MM.1S (cell line): Measurements from ENCODE around the gene AXIN2.

Experiments
- DNase-seq: peaks from one replicate; pipeline ENCODE4 v3.0.0-alpha.2; 2015
- H2AFZ ChIP-seq: fragments of 300-600 bp; sonication (generic); 2 replicates; pipeline ENCODE4 v1.6.0; 2016; ENCODE audit warnings: antibody characterized with exemption, low read length
- H3F3A ChIP-seq: fragments of 300-600 bp; sonication (generic); 2 replicates; pipeline ENCODE4 v1.6.1; 2016; ENCODE audit warnings: mild to moderate bottlenecking, antibody characterized with exemption, low read length, moderate library complexity, mixed read lengths; ENCODE audit not compliant: insufficient read depth
- H3K27ac ChIP-seq: fragments of 300-600 bp; sonication (generic); 2 replicates; pipeline ENCODE4 v1.5.1; 2016; ENCODE audit warnings: mild to moderate bottlenecking, low read length
- H3K27me3 ChIP-seq: fragments of 300-600 bp; sonication (generic); replicated peaks from 2 replicates; pipeline ENCODE4 v1.6.0; 2016; ENCODE audit warnings: low read length; ENCODE audit not compliant: insufficient read depth
- H3K36me3 ChIP-seq: fragments of 300-600 bp; sonication (generic); replicated peaks from 2 replicates; pipeline ENCODE4 v1.6.1; 2016; ENCODE audit warnings: mild to moderate bottlenecking, low read length, mixed read lengths; ENCODE audit not compliant: insufficient read depth
- H3K4me1 ChIP-seq: fragments of 300-600 bp; sonication (generic); 2 replicates; pipeline ENCODE4 v1.6.1; 2016; ENCODE audit warnings: low read length, mixed read lengths
- H3K4me2 ChIP-seq: fragments of 300-600 bp; sonication (generic); 2 replicates; pipeline ENCODE4 v1.6.0; 2016; ENCODE audit warnings: low read depth, low read length
- H3K4me3 ChIP-seq: fragments of 300-600 bp; sonication (generic); 2 replicates; pipeline ENCODE4 v1.5.1; 2016; ENCODE audit warnings: low read length, mixed read lengths
- H3K79me2 ChIP-seq: fragments of 300-600 bp; sonication (generic); 2 replicates; pipeline ENCODE4 v1.6.1; 2016; ENCODE audit warnings: mixed run types, low read length, mixed read lengths
- H3K9ac ChIP-seq: fragments of 300-600 bp; sonication (generic); 2 replicates; pipeline ENCODE4 v1.6.1; 2016; ENCODE audit warnings: low read length, mixed read lengths
- H3K9me2 ChIP-seq: fragments of 300-600 bp; sonication (generic); replicated peaks from 2 replicates; pipeline ENCODE4 v1.6.1; 2016; ENCODE audit warnings: mild to moderate bottlenecking, low read length, mixed read lengths; ENCODE audit not compliant: insufficient read depth
- H3K9me3 ChIP-seq: fragments of 300-600 bp; sonication (generic); replicated peaks from 2 replicates; pipeline ENCODE4 v1.6.1; 2016; ENCODE audit warnings: mild to moderate bottlenecking, low read length, mixed read lengths; ENCODE audit not compliant: insufficient read depth
- H4K20me1 ChIP-seq: fragments of 300-600 bp; sonication (generic); 2 replicates; pipeline ENCODE4 v1.6.1; 2016; ENCODE audit warnings: mild to moderate bottlenecking, low read length, moderate library complexity, mixed read lengths; ENCODE audit not compliant: insufficient read depth
- CTCF ChIP-seq: fragments of 300-600 bp; sonication (generic); IDR thresholded peaks from 2 replicates; pipeline ENCODE4 v1.5.1; 2016; ENCODE audit warnings: antibody characterized with exemption, low read length, mixed read lengths
- EZH2 ChIP-seq: fragments of 300-600 bp; sonication (generic); optimal IDR thresholded peaks from 2 replicates; pipeline ENCODE3; 2017; ENCODE audit warnings: low read depth, mild to moderate bottlenecking, antibody characterized with exemption, low read length, mixed read lengths
- EZH2phosphoT487 ChIP-seq: fragments of 300-600 bp; sonication (generic); IDR thresholded peaks from 2 replicates; pipeline ENCODE4 v1.6.1; 2018; ENCODE audit warnings: antibody characterized with exemption, low read length

AXIN2 gene

GRCh38 chr17:65479282-65479681 is 82.2 kb downstream of the AXIN2 start:
- Histone ChIP-seq H3K4me3 (no peak overlapping the region), H3K9ac (no peak overlapping the region), H3K36me3 (no peaks in the 10 kb centered on the region), H3K4me2 (no peak overlapping the region), H3K9me3 (no peaks in the 10 kb centered on the region), H3K27ac (no peak overlapping the region), H3K79me2 (no peaks in the 10 kb centered on the region), H2AFZ (no peak overlapping the region), H3F3A (no peaks in the 10 kb centered on the region), H3K27me3 (no peaks in the 10 kb centered on the region), H3K4me1 (no peaks in the 10 kb centered on the region), H4K20me1 (no peaks in the 10 kb centered on the region), H3K9me2 (no peaks in the 10 kb centered on the region)
- TF ChIP-seq EZH2, result no peak
- TF ChIP-seq CTCF, result no peak
- TF ChIP-seq EZH2phosphoT487, result no peak
- no peak for DNase-seq
